Astrocyte (in vitro differentiated cells and primary cell): ENCODE data around the gene TMEM238.

Experiments used
- EZH2 ChIP-seq: IDR thresholded peaks from 2 replicates; pipeline ENCODE4 v1.6.1; 2012; ENCODE audit warnings: mild to moderate bottlenecking, low read length, inconsistent platforms; ENCODE audit not compliant: insufficient read depth
- TF ChIP-seq, protein P1 (sequence below): IDR thresholded peaks from 2 replicates; pipeline ENCODE4 v1.5.1; 2011; ENCODE audit warnings: low read depth, mild to moderate bottlenecking, inconsistent platforms, low read length, moderate library complexity; ENCODE audit not compliant: insufficient read depth

DNA sequence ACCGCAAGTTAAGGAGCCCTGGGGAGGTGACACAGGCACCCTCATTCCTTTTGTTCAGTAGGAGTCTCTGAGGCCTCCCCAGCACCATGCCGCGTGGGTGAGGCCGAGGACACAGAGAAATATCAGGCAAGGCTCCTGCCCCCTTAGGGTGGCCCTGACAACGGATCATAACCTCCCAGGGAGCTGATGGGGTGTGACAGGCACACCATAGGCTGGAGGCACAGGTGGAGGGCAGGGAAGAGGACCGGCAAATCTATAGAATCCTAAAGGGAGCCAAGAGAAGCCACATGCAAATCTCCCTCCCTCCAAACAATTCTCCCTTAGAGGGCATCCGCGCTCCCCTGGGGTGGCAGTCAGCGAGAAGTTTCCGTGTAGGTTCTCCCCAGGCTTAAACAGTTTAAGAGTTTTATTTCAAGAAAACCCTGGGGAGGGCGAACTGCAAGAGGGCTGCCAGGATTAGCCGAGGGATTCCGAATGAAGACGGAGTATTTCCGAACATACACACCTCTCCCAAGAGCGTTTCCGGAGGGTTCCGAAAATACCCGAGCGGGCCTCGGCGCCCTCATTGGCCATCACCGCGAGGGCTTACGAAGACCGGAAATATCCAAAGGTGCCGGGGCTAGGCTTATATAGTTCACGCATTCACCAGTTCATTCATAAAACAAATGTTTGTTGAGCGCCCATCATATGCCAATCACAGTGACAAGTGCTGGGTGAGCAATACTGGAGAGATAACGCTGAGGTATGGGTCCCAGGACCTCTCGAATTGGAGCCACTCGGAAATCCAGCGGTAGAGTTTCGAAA is 1.0 kb upstream of the TMEM238 start:
- TF ChIP-seq, protein P1, sequence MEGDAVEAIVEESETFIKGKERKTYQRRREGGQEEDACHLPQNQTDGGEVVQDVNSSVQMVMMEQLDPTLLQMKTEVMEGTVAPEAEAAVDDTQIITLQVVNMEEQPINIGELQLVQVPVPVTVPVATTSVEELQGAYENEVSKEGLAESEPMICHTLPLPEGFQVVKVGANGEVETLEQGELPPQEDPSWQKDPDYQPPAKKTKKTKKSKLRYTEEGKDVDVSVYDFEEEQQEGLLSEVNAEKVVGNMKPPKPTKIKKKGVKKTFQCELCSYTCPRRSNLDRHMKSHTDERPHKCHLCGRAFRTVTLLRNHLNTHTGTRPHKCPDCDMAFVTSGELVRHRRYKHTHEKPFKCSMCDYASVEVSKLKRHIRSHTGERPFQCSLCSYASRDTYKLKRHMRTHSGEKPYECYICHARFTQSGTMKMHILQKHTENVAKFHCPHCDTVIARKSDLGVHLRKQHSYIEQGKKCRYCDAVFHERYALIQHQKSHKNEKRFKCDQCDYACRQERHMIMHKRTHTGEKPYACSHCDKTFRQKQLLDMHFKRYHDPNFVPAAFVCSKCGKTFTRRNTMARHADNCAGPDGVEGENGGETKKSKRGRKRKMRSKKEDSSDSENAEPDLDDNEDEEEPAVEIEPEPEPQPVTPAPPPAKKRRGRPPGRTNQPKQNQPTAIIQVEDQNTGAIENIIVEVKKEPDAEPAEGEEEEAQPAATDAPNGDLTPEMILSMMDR, result no peak
- no peak for TF ChIP-seq EZH2
